Activated naive CD4-positive, alpha-beta T cell (primary cell): Measurements from ENCODE around the gene PCF11.
A peak's percentile ranks its signal among the peaks of the same experiment; 100 is the strongest.

Experiments used
- DNase-seq, 4 experiments: peaks; one replicate each; lab custom pipeline; 2025; lab: John Stamatoyannopoulos, UW

The PCF11 gene

GRCh38 chr11:83151274-83151977 is 5.5 kb upstream of the PCF11 start:
- DNase-seq: no peak

- DNase-seq: no peak
Measured at GRCh38 chr11:83152264-83152663, 4.7 kb upstream of the PCF11 start.

- DNase-seq: no peak
Measured at GRCh38 chr11:83153764-83154163, 3.2 kb upstream of the PCF11 start.

GRCh38 chr11:83156144-83156995 is 561 bp upstream of the PCF11 start:
- DNase-seq: peak; percentile 96 to 99 (median 98)

GRCh38 chr11:83157594-83158356 is 844 bp downstream of the PCF11 start:
- peak; percentile 10 to 39 (median 26) for DNase-seq

- DNase-seq: no peak
Measured at GRCh38 chr11:83158357-83158786, 1.4 kb downstream of the PCF11 start.

GRCh38 chr11:83158965-83159901 is 2.3 kb downstream of the PCF11 start:
- DNase-seq: no peak

GRCh38 chr11:83159902-83160865 is 3.3 kb downstream of the PCF11 start:
- DNase-seq: no peak

GRCh38 chr11:83161610-83162199 is 4.8 kb downstream of the PCF11 start:
- DNase-seq: no peak

- no peak for DNase-seq
Measured at GRCh38 chr11:83162377-83162776, 5.4 kb downstream of the PCF11 start.

- no peak for DNase-seq
Measured at GRCh38 chr11:83166193-83166866, 9.4 kb downstream of the PCF11 start.

- no peak for DNase-seq
Measured at GRCh38 chr11:83168756-83169155, 11.8 kb downstream of the PCF11 start.

GRCh38 chr11:83170865-83171264 is 13.9 kb downstream of the PCF11 start:
- DNase-seq: no peak

GRCh38 chr11:83172551-83172950 is 15.6 kb downstream of the PCF11 start:
- no peak for DNase-seq

- no peak for DNase-seq
Measured at GRCh38 chr11:83174008-83174407, 17.1 kb downstream of the PCF11 start.

- DNase-seq: no peak
Measured at GRCh38 chr11:83175815-83176214, 18.9 kb downstream of the PCF11 start.

GRCh38 chr11:83181815-83182214 is 24.9 kb downstream of the PCF11 start:
- DNase-seq: no peak

GRCh38 chr11:83185767-83186166 is 28.8 kb downstream of the PCF11 start:
- DNase-seq: no peak

- no peak for DNase-seq
Measured at GRCh38 chr11:83187465-83187864, 30.5 kb downstream of the PCF11 start.
